ENCODE data around the gene VEPH1. TPM values are rescaled to one million over a fixed set of nuclear protein-coding genes. Genes with fewer than 3 reads are reported as not detected.

VEPH1 gene
- total and polyA plus RNA-seq, 11 donors = 0.40 to 0.79 (median 0.45) TPM; not detected in 6

DNA sequence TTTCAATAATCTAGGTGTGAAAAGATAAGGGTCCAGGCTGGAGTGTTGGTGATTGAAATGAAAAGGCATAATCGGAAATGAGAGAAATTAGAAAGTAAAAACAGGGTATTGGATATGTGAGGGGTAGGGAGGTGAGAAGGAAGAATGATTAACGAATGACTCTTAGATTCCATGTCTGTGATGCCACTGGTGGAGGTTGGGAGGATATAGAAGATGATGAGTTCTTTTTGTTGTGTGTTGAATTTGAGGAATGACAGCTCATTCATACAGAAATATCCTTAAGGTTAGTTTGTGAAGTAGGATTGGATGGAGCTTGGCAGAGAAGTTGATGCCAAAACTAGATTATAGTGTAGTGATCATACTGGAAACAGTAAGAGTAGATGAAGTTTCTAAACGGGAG, 271.1 kb downstream of the VEPH1 start:
- 85 to 89% (median 88%) methylated on average over 3 of the region's 3 CpGs for WGBS, 4 donors
- DNase-seq (no peak), ATAC-seq (no peak)
- no peak for TF ChIP-seq CTCF (IDR thresholded peaks at IDR 0.05)
- no peak for TF ChIP-seq POLR2A (IDR thresholded peaks at IDR 0.05)
- Histone ChIP-seq H3K4me1 (no peaks in the 10 kb centered on the region), H3K36me3 (no peaks in the 10 kb centered on the region), H3K27me3 (no peaks in the 10 kb centered on the region), H3K4me3 (no peak overlapping the region), H3K27ac (no peak overlapping the region), H3K9me3 (no peaks in the 10 kb centered on the region)
- intact Hi-C loops (cut with DNase I) = no loop called here

- Histone ChIP-seq H3K36me3 (no peaks in the 10 kb centered on the region), H3K4me1 (no peaks in the 10 kb centered on the region), H3K27ac (no peak overlapping the region), H3K4me3 (no peak overlapping the region), H3K9me3 (no peaks in the 10 kb centered on the region), H3K27me3 (no peaks in the 10 kb centered on the region)
- no peak for TF ChIP-seq POLR2A (IDR thresholded peaks at IDR 0.05)
- no peak for TF ChIP-seq CTCF (IDR thresholded peaks at IDR 0.05)
- WGBS, 4 donors = 77 to 91% (median 84%) methylated on average over 3 of the region's 3 CpGs
- DNase-seq (no peak), ATAC-seq (peak in 1 of 4 donors; percentile 42)
- intact Hi-C loops (cut with DNase I) = no loop called here
Observed at GRCh38 chr3:157231071-157231470, 272.1 kb downstream of the VEPH1 start.

GRCh38 chr3:157226173-157226847, 276.9 kb downstream of the VEPH1 start:
- no peaks in the 10 kb centered on the region for H3K27me3 ChIP-seq
- no peaks in the 10 kb centered on the region for H3K36me3 ChIP-seq
- H3K4me1 ChIP-seq = peaks cover 0 to 8% (median 0%) of the 10 kb centered on the region in 12 donors
- intact Hi-C loops (cut with DNase I) = no loop called here
- no peak for DNase-seq
- no peaks in the 10 kb centered on the region for H3K9me3 ChIP-seq
- TF ChIP-seq CTCF (IDR thresholded peaks at IDR 0.05) (no peak), POLR2A (IDR thresholded peaks at IDR 0.05) (no peak)
- 77 to 86% (median 81%) methylated on average over 3 of the region's 3 CpGs for WGBS, 4 donors
- no peak for ATAC-seq
- no peak overlapping the region for H3K27ac ChIP-seq
- H3K4me3 ChIP-seq = no peak overlapping the region

- no peak for DNase-seq
- intact Hi-C loops (cut with DNase I) = no loop called here
Observed at GRCh38 chr3:157225001-157225400, 278.2 kb downstream of the VEPH1 start.

More at GRCh38 chr3:157225001-157225400, 278.2 kb downstream of the VEPH1 start:
- no peaks in the 10 kb centered on the region for H3K36me3 ChIP-seq
- no peaks in the 10 kb centered on the region for H3K27me3 ChIP-seq
- WGBS, 4 donors = 87 to 95% (median 89%) methylated on average over 1 of the region's 1 CpG
- H3K27ac ChIP-seq = no peak overlapping the region
- TF ChIP-seq CTCF (IDR thresholded peaks at IDR 0.05) = no peak
- no peak for TF ChIP-seq POLR2A (IDR thresholded peaks at IDR 0.05)
- ATAC-seq = no peak
- H3K4me1 ChIP-seq = peaks cover 0 to 8% (median 0%) of the 10 kb centered on the region in 12 donors
- H3K4me3 ChIP-seq = no peak overlapping the region
- no peaks in the 10 kb centered on the region for H3K9me3 ChIP-seq
